Suppressor macrophage treated with lipopolysaccharide for 1 hour (primary cell): ENCODE data around the gene CYTH1.

Experiments
- DNase-seq, 3 donors: peaks; one replicate each; pipeline ENCODE4 v3.0.0-alpha.2; 2020 to 2022

Gene CYTH1

GRCh38 chr17:78734793-78735641, 47.1 kb downstream of the CYTH1 start:
- DNase-seq: peak; percentile 56 to 73 (median 70)

GRCh38 chr17:78732354-78732753, 49.7 kb downstream of the CYTH1 start:
- DNase-seq: no peak

- DNase-seq: no peak
These were observed 50.2 kb downstream of the CYTH1 start for GRCh38 chr17:78731904-78732303.

GRCh38 chr17:78729641-78730040, 52.4 kb downstream of the CYTH1 start:
- DNase-seq: no peak

- DNase-seq: no peak
These were observed 53.6 kb downstream of the CYTH1 start for GRCh38 chr17:78728495-78728894.

- DNase-seq: no peak
These were observed 54.4 kb downstream of the CYTH1 start for GRCh38 chr17:78727476-78728229.

- DNase-seq: no peak
These were observed 55.0 kb downstream of the CYTH1 start for GRCh38 chr17:78727057-78727456.

GRCh38 chr17:78726513-78726912, 55.6 kb downstream of the CYTH1 start:
- no peak for DNase-seq

GRCh38 chr17:78725448-78726021, 56.5 kb downstream of the CYTH1 start:
- DNase-seq: no peak

- no peak for DNase-seq
These were observed 57.1 kb downstream of the CYTH1 start for GRCh38 chr17:78724999-78725398.

- DNase-seq: no peak
These were observed 57.5 kb downstream of the CYTH1 start for GRCh38 chr17:78724544-78724943.

GRCh38 chr17:78723957-78724356, 58.1 kb downstream of the CYTH1 start:
- DNase-seq: no peak

GRCh38 chr17:78723001-78723796, 58.9 kb downstream of the CYTH1 start:
- DNase-seq: no peak

GRCh38 chr17:78722246-78722761, 59.8 kb downstream of the CYTH1 start:
- peak; percentile 48 to 62 (median 49) for DNase-seq

GRCh38 chr17:78719630-78720298, 62.3 kb downstream of the CYTH1 start:
- DNase-seq: no peak

- DNase-seq: peak in 1 of 3 donors; percentile 44
These were observed 63.4 kb downstream of the CYTH1 start for GRCh38 chr17:78718575-78719208.

- DNase-seq: no peak
These were observed 64.6 kb downstream of the CYTH1 start for GRCh38 chr17:78717431-78717980.

- peak; percentile 39 to 55 (median 45) for DNase-seq
These were observed 65.2 kb downstream of the CYTH1 start for GRCh38 chr17:78716814-78717393.

GRCh38 chr17:78716292-78716691, 65.8 kb downstream of the CYTH1 start:
- DNase-seq: no peak

- no peak for DNase-seq
These were observed 66.2 kb downstream of the CYTH1 start for GRCh38 chr17:78715876-78716275.
